ENCODE data around the gene PHC2.

PHC2 gene

DNA sequence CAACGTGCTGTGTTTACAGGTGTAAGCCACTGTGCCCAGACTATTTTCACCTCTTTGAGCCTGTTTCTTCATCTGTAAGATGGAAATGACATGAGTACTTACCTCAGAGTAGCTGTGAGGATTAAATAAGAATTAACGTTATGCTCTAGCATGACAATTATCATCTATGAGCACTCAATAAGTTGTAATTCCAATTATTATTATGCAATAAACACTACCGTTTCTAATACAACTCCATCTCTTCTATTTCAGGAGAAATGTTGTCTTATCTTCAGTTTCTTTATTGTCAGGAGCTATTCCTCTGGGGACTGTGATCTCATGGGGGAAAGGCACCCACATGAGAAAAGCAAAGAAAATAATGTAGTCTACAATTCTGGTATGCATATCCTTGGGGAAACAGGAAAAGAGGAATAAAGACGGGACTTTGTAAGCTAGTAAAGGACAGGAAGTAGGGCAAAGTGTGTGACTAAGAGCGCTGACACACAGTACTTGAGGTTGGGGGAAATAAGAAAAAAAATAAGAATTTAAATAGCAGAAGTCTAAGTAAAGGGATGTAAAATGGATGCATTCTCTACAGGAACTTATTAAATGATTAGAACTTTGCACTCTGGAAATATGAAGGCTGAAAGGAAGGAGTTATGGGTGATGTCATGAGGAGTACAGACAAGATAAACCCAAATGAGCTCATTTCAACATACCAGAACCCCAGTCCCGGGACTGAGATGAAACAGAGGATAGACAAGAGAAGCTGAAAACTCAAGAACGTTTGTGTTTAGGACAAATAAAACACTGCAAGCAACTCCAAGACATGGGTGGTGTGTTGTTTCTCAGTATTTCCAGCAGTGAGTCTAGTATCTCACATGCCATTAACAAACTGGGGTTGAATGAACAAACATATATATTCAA is 9.8 kb downstream of the PHC2 start:
- no peak for DNase-seq

DNA sequence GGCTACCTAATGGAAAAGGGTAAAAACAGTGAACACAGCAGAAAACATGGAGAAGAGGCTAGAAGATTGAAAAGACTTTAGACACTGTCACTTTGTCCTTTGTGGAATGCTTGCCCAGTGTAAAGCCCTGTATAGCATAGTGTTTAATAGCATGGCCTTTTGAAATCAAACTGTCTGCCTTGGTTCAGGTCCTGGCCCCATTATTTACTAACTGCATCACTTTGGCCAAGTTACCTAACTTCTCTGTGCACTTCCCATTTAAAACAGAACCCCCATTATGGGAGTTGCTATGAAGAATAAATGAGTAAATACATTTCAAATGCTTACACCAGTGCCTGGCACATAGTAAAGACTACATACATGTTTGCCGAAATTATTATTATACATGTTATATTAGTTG is 12.1 kb downstream of the PHC2 start:
- DNase-seq, result no peak

DNA sequence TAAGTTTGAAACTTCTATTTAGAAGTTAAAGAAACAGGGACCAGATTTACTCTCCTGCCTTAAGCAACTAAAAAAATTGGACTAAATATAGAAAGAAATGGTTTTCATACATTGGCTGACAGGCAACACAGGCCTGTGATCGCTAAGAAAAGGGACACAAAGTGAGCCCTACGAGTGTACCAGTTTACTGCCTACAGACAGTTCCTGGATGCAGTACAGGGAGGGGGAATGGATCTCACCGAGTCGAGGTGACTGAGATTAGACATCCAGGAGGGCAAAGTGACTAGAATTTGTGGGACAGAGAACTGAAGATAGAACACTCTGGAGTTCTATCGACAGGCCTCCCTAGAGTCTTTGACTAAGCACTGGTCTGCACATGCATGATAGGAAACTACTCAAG is 16.0 kb downstream of the PHC2 start:
- no peak for DNase-seq

DNA sequence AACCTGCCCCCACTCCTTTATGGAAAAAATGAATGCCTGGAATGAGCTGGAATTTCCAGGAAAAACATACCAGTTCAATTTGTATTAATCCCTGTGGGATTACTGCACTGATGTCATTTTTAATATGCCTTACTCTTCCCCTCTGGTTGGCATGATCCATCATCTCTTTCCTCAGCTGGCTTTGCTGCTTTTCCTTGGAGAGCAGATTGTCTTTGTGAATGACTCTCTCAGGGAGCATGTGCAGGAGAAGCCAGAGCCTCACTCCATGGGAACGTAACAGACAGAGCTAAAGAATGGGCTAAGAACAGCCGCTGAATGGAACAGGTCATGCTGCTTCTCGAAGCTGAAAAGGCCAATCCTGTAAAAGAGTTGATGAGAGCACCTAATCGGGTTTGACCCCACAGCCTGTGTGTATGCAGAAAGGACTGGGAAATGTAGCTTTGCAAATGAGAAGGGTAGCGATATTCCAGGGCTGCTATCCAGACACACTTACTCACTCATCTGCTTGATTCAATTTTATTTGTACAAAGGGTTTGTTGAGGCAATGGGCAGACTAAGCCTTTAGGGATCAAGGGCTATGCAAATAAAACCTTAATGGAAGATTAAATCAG is 20.7 kb downstream of the PHC2 start:
- peak; percentile 17 for DNase-seq

DNA sequence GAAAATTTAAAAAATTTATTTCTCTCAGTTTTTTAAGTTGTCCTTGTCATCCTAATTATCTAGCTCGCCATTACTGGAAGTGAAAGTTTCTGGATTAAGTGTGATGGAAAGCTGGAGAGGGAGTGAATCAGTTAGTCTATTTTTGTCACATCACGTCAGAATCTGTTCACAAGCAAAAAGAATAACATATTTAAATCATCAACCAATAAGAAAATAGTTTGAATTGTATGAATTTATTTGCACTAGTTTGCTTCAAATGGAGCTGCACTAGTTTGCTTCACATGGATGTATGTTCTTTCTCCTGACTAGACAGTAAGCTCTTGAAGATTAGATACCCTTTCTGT is 22.8 kb downstream of the PHC2 start:
- DNase-seq, result no peak

DNA sequence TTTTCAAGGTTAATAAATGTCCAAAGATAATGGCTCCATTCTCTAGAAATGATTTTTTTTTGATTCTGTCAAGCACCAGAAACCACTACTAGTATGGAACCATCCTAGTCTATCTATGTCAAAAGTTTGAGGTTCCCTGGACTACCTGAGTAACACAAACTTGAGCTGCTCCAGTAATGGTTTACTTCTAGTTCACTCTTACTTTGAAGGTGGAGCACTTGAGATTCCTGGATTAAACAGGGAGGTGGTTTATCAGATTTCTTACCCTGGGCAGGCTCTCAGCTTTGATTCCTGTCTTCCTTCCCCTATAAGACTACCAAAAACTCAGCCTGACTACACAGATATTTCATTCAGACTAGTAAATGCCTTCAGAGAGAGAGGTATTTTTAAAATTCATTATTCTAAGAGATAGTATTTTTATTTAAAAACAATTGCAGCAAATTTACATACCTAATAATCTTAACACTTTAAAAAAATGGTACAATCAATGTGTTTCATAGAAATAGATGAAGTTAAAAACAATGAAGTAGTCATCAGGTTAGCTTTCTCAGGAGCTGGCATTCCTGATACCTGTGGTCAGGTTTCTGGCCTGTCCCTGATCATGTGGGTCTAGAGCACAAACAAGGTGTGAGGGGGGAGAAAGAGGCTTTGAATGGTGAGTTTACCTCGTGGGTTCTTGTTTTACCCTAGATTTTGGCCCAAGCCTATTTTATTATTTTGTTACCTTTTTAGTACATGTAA is 23.4 kb downstream of the PHC2 start:
- no peak for DNase-seq

DNA sequence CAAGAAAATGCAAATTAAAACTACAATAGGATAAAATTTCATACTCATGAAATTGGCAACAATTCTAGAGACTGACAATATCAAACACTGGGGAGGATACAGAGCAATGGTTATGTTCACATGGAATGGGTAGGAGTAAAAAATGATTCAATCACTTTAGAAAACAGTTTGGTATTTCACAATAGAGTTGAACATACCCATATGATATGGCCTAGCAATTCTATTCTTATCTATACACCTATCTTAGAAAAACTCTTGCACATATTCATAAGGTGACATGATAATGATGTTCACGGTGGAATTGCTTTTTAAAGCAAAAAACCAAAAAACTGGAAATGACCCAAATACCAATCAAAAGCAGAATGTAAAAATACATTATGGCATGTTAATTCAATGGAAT is 28.7 kb downstream of the PHC2 start:
- no peak for DNase-seq

DNA sequence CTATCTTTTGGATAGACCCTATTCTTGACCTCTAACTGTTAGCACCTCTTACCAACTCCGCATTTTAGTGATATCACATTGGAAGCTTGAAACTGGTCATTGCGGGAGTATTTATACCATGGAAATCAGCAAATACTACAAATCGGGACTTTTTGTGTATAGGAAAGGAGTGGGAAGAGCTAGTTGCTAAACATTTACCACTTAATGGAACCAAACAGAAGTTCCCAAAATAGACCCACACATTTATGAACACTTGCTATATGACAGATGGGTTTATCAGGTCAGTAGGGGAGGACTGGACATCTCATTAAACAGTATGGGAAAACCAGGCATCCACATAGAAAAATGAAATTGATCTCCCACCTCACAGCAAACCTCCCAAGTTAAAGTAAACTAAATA is 29.4 kb downstream of the PHC2 start:
- no peak for DNase-seq

DNA sequence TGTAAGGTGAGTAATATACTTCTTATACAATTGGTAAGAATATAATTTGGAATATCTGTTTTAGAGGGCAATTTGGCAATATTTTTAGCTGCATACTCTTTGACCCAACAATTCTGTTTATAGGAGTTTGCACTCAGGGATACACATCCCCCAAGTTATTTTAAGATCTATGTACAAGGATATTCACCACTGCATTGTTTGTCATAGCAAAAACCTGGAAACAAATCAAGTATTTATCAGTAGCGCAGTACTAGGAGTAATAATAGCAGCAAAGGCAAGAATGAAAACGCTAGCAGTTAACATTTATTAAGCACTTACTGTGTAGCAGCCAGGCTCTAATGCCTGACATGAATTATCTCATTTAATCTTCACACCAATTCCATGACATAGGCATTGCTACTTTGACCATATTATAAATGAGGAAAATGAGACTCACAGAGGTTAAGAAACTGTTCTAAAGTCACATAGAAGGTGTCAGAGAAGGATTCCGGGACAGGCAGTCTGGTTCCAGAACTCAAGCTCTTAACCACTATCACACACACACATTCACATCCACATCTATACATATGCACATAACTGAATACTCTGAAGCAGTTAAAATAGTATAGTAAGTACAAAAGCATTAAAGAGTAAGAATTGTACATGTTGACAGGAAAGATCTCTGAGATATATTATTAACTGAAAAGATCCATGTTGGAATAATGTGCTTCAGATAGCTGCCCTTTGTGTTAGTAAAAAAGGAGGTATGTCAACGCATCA is 30.6 kb downstream of the PHC2 start:
- DNase-seq, result no peak

DNA sequence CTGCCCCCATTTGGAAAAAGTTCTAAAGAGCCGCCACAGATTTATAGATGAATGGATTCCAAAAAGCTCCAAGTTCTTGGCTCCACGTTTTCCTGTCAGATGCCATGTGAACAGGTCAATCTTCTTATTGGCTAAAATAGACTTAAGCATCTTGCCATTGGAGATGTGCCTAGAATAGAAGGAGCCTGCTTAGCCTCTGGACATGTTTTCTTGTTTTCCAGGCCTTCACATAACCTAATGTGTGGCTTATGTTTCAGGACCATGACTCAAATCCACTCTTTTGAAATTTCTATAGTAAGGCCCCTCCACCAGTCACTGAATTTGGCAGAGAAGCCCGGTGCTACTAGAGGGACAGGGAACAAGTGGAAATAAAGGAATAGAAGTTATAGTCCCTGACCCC is 31.5 kb downstream of the PHC2 start:
- no peak for DNase-seq

DNA sequence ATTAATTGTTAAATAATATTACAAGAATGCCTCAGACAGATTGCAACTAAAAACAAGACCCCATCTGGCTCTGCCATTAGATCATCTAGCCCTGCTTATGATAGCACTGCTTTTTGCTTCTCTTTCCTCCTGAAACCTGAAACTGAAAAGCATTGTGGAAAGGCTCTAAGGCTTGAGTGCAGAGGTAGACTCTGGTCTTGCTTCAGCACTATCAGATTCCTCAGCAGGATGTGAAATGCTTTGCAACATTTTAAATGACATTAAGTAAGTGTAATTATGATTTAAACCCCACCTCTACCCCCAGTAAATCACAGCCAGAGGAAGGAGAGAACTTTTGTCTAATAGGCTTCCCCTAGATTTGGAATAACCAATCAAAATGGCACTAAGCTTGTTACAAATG is 32.9 kb downstream of the PHC2 start:
- no peak for DNase-seq

DNA sequence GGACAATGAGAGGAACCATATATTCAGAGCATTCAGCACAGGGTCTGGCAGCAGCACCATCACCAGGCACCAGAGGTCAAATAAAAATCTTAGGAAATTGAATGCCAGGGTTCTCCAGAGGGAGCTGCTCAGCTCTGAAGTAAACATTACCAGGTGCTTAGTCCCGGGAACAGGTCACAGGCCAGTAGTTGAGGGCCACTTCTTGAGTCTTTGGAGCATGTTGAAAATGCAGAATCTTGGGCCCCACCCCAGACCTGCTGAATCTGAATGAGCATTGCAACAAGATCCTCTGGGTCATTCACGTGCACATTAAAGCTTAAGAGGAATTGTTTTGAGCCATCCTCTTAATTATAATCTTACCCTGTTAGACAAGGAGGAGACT is 33.8 kb downstream of the PHC2 start:
- no peak for DNase-seq

DNA sequence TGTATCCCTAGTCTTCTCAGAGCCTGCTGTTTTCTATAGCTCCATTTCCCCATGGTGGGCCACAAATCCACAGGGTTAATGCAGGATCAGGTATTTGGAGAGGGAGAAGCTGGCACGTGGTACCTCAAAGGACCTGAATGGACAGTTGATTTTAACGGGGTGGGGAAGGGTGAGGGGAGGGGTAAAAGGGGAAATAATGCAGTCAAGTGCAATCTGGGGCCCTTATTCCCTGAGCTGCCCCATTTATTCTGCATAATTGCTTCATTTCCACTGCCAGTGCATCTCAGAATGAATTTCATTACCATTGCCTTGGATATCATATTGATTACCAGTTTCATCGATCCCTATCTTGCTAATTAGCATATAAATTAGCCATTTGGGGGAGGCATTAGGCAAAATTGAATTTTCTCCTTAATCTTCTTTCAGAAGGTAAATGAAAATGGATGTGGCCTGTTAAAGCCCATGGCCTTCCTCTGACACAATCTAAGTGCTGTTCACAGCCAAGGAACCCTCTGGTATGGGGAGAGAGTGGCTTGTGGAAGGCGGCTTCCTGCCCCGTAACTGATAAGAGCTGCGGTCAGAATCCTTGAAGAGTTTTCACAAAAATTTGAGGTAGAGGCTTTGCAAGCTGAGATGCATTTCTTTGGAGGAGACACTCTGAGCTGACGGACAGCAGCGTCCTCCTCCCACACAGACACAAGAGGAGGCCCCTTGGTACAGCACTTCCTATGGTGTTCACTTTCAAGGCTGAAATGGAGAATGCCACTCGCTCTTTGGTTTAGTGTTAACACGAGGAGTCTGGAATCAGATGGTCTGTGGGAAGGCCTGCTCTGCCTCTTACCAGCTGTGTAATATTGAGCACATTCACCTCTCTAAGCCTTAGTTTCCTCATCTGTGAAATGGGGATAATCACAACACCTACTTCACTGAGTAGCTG is 34.4 kb downstream of the PHC2 start:
- DNase-seq, result no peak

DNA sequence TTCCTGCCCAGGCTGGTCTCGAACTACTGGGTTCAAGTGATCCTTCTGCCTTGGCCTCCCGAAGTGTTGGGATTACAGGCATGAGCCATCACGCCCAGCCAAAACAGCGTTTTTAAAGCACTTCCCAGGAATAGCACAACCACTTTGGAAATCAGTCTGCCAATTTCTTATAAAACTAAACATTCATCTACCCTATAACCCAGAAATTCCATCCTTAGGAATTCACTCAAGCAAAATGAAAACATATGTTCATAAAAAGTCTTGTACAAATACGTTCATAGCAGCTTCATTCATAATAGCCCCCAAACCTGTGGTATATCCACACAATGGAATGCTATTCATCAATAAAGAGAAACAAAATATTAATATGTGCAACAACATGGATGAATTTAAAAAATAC is 36.1 kb downstream of the PHC2 start:
- no peak for DNase-seq

DNA sequence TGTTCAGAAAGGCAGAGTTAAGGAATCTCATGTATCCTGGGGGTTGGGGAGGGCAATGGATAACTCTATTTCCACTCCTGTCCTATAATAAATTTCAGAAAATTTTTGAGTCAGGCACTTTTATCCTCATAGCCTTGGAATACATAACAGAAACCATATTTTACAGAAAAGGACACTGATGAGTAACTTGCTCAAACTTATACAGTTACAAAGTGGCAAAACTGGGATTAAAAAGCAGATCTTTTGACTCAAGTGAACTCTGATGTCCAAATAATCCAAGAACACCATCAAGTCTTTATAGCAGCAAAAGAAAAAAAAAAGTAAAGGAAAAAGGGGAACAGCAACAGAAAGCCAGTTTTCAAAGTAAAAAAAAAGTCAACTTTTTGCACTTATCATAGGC is 36.9 kb downstream of the PHC2 start:
- DNase-seq, result no peak

DNA sequence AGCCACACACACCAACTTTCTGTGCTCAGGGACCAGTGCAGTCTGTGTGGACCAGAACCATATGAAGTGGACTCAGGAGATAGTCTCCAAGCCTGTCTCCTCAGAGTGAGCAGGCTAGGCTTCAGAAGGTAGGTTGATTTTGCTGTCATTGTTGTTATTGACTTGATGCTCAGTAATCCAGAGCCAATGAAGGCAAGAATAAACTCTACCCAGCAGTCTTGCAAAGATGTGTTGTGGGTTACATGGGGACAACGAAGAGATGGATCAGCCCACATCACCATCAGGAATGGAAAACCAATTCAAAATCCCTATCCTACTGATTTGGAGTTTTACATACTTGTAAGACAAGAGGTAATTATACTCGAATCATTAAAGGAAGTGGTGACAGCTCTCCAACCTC is 37.4 kb downstream of the PHC2 start:
- DNase-seq, result no peak

DNA sequence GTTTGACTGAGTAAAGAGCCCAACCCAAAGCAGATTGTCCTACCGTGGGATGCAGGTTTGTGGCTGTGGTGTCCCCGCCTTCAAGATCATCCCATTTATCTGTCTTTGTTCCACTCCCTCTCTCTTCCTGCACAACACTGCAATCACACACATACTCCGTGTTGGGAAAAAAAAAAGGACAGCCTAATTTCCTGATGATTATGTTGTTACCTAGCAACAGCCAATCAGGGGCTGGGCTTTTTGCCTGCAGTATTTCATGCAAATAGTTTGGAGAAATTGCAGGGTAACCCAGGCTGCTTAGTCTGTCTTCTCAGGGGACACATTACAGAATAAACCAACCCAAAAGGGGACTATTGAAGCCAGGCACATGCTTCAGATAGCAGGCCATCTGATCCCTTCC is 38.3 kb downstream of the PHC2 start:
- no peak for DNase-seq

DNA sequence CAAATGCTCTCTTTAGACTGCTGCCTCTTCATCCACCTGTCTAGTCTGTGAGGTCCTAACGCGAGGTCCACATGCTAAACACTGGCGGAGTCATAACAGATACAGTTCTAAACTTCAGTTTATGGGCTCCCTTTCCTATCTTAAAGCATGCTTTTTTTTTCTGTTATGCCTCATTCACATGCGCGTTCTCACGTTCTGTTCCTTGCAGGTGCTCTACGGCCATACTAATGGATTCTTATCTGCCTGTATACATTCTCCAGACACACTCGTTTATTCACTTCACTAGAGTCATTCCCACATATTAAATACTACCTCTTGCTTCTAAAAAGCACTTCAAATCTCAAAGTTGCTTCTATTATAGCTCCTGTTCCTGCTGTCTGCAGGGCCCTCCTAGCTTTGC is 38.7 kb downstream of the PHC2 start:
- DNase-seq, result no peak

DNA sequence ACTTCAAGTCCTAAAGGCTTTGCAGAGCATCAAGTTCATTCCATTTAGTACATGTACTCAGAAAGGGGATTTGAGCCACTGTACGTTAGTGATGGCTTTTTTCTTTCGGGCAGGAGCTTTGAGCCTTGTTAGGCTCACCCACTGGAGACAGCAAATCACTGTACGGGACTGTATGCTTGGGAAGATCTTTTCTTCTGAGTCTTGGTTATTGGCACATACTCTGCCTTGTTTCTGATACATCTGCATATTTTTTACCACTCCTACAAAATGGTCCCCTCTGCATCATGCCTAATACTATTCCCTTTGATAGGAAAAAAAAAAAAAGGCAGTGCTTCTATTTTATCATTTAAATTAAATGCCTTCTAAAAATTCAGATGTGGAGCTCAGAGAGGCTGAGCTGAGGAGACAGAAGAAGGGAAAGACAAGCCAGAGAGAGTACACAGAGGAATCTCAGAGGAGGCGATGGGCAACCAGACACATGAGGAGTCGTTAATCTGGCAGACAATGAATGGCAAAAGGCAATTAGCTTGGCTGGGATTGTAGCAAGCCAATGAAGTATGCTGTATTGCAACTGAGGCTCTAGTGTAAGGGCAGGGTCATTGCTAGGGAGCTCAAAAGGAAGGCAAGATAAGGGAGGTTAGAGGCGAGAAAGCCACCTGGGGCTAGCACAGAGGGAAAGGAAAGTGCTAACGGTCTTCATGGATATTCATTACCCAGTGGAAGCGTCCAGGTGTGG is 39.4 kb downstream of the PHC2 start:
- no peak for DNase-seq

DNA sequence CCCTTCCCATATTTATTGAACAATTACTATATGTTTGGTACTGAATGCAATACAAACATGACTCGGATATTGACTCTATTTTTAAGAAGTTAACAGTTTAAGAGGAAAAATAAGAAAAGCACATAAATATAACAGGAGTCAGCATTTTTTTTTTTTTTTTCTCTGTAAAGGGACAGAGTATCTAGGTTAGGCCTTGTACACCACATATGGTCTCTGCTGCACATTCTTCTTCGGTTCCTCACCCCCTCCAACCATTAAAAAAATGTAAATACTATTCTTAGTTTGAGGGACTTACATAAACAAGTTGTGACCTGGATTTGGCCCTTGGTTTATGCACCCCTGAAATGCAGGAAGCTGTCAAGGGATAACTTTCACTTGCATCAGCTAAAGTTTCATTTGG is 40.4 kb downstream of the PHC2 start:
- DNase-seq, result no peak

Measured in NCI-H1092 (cell line).